Measurements from ENCODE around the gene UGT1A7. TPM values are rescaled to one million over a fixed set of nuclear protein-coding genes. Genes with fewer than 3 reads are reported as not detected.
"Not testable (repeated sequence)": the region's sequence is repeated elsewhere in the genome, so short reads cannot be mapped to it uniquely, and the experiment has no call there.

The UGT1A7 gene
- total RNA-seq, 1 donor from 2014 or later = 7.7 TPM

DNA sequence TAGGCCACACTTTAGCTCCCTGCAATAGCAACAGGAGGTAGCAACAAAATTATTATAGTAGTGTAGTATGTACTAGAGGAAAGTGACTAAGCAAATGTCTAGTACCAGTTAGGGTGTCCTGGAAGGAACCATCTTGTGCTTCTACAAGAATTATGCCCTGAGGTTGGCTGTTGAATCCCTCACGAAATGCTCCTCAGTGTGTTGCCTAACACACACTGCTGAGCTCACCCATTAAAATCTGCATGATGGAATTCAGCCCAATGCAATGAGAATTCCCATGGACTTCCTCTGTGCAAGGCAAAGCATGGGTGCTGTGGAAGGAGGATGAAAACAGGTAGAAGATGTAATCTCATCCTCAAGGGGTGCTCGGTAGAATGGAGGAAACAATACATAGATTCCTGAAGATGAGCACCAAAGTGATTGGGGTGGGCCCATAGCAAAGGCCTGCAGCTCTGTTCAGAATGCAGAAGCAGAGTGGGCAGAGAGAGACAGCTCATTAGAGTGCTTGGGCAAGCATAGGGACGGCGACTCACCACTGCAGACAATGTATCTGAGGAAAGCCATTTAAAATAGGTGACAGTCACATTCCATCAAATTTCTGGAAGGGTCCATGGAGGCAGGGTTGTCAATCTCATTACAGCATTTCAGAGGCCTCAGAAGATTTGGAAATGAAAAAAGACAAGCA lies 1.2 kb upstream of the UGT1A7 start:
- no peak for DNase-seq (ENCODE audit: low spot score)

GRCh38 chr2:233684640-233685039 lies 2.9 kb downstream of the UGT1A7 start:
- no peak for DNase-seq (ENCODE audit: low spot score)

- DNase-seq (ENCODE audit: low spot score) = no peak
Measured at GRCh38 chr2:233686928-233687327, 5.2 kb downstream of the UGT1A7 start.

DNA sequence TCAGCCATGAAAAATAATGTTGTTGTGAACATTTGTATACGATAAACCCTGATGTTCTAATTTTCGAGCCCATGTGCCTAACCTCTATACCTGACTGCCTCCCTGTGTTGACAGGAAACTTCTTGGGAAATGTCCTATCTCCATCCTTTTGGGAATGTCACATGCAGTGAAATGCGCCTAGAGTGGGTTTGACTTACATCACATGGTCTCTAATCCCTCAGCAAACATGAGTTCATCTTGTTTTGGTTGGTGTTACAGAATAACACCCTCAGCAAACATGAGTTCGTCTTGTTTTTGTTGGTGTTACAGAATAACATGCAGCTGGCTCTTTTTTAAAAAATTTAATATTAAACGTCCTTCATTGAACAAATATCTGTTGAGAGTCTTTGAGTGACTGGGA lies 6.6 kb downstream of the UGT1A7 start:
- DNase-seq (ENCODE audit: low spot score) = no peak

GRCh38 chr2:233689031-233689430 lies 7.3 kb downstream of the UGT1A7 start:
- DNase-seq (ENCODE audit: low spot score) = no peak

DNA sequence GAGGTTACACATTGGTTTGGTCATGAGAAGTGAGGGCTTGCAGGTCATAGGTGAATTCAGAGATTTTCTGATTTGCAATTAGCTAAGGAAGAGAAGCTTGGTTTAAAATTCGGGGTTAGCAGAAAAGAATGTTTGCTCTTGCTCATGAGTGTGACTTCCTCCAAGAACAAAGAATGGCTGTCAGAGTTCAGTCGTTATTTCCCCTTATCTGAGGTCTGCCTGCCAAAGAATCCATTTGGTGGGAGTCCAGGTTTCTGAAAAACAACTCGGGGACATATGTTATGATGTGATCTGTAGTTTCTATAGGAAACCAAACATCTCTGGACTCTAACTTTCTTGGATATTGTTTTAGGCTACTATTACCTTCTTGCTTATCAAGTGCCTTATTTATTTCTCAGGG lies 7.8 kb downstream of the UGT1A7 start:
- no peak for DNase-seq (ENCODE audit: low spot score)

DNA sequence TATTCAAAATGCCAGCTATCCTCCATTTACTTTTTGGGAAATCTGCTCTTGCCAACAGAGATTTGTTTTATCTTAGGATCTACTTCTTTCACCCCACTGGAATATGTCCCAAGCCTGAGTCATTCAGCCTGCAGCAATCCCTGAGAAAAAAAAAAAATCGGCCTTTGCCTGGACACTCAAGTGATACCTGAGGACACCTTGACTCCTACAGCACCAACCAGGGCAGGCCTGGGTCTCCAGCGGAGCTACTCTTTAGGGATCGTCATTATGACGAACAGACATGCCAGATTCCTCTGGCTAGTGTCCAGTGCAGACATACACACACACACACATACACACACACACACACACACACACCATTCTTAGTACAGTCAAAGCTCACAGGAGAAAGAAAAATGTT lies 8.7 kb downstream of the UGT1A7 start:
- DNase-seq (ENCODE audit: low spot score) = no peak

DNA sequence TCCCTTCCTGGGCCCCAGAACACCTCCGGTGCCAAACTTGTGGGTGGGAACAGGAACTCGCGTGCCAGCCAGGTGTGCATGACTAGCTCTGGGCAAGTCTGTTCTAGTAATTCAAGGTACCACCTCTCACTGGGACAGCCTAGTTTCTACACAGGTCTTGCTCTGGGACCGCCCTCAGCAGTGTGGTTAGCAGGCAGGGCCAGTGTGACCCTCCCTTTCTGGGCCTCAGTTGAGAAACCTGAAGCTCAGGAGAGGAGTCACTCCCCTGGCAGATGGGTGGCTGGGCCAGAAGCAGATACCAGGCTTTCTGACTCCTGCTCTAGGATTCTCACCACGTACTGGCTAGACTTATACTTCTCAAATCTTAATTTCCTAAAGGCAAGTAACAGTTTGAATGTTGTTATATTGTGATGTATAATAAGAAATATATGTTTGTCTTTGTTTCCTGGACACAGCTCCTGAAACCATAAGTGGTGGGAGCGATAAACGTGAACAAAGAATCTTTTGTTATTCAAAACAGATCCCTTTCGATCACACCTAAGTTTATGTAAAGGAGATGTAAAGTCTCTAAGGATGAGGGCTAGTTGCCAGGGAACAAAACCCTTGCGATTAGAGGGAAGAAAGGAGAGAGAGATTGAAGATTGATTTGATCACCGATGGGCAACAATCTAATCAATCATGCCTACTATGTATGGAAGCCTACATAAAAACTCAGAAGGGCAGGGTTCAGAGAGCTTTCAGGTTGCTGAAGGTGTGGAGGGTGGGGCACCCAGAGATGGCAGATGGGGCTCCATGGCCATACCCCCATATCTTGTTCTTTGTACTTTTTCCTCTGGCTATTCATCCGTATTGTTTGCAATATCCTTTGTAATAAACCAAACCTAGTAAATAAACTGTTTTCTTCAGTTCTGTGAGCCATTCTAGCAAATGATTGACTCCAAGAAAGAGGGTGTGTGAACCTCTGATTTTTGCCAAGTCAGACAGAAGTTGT lies 10.0 kb downstream of the UGT1A7 start:
- DNase-seq (ENCODE audit: low spot score) = peak; percentile 91

DNA sequence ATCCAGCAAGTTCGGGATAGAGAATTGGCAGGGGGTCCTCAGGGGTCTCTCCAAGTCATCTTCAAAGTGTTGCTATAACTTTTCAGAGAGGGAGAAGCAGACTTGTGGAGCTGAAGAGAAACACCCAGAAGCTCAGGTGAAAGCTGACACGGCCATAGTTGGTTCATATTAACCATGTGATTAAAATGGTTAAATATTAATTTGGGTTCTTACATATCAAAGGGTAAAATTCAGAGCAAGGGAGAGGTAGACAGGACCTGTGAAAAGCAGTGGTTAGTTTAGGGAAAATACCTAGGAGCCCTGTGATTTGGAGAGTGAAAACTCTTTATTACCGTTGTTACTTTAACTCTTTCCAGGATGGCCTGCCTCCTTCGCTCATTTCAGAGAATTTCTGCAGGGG lies 10.9 kb downstream of the UGT1A7 start, which contains the start of gene UGT1A6:
Gene UGT1A6 (plus strand): TSS at position 243 of the 400 bp plus-strand sequence. CDS start 115 bp downstream, at position 358.
- DNase-seq (ENCODE audit: low spot score) = no peak

- DNase-seq (ENCODE audit: low spot score) = no peak
Measured at GRCh38 chr2:233693963-233694362, 12.3 kb downstream of the UGT1A7 start.

GRCh38 chr2:233698740-233699139 lies 17.0 kb downstream of the UGT1A7 start:
- DNase-seq (ENCODE audit: low spot score) = no peak

DNA sequence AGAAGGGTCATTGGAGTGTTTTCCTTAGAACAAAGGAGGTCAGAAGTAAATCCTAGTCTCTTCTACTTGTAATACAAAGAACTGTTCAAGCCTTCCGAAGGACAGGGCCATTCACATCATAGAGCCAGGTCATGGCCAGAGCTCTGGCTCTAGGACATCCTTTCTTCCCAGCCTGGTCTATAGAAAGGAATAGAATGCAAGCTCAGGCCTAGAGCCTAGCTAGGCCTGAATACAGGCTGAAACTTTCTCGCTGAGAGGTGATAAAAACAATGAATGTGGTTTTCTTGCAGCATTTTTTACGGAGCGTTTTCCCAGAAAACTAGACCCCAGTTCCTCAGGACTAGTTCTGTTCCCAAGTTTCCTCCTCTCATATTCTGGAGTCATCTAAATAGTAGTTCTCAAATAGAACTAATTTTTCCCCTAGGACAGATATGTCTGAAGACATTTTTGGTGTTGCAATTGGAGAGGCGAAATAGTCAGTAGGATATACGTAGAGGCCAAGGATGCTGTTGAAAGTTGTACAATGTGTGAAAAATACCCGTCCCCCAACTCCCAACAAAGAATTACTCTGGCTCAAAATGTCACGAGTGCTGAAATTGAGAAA lies 17.8 kb downstream of the UGT1A7 start:
- DNase-seq (ENCODE audit: low spot score) = no peak

DNA sequence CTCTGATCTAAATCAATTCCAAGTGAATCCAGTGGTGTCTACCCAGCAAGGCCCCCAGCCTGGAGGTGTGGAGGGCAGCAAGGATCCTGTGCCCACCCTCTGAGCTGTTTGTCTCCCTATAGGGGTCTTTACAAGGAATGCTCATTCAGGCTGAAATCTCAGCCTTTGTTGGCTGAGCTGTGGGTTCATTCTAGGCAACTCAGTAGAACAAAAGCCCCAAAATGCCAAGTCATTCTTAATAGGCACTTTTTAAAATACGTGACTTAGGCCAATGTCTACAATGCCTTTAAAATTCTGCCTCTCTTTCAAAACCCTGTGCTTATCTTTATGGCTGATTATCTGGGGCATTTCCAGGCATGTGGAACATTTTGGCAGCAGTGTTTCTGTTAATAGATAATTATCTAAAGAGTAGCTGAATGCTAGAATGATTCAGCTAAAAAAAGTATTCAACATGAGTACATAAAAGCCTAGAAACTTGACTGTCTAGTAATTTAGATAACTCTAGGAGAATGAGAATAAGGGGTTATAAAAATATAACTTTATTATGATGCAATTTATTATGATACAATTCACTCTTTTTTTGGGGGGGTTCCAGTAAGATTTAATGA lies 18.4 kb downstream of the UGT1A7 start:
- peak; percentile 66 for DNase-seq (ENCODE audit: low spot score)

- not testable (repeated sequence) for DNase-seq (ENCODE audit: low spot score)
Measured at GRCh38 chr2:233700842-233701241, 19.1 kb downstream of the UGT1A7 start.

DNA sequence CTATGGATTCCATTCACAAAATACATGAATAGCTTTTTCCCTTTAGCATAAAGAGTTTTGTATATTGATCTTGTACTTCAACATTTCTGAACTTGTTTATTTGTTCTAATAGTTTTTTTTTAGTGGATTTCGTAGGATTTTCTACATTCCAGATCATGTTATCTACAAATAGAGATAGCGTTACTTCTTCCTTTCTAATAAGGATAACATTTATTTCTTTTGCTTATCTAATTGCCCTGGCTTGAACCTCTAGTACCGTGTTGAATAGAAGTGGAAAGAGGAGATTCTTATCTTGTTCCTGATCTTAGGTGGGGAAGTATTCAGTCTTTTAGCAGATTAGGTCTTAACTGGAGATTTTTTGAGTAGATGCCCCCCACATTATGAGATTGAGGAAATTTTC lies 20.5 kb downstream of the UGT1A7 start:
- DNase-seq (ENCODE audit: low spot score) = no peak

DNA sequence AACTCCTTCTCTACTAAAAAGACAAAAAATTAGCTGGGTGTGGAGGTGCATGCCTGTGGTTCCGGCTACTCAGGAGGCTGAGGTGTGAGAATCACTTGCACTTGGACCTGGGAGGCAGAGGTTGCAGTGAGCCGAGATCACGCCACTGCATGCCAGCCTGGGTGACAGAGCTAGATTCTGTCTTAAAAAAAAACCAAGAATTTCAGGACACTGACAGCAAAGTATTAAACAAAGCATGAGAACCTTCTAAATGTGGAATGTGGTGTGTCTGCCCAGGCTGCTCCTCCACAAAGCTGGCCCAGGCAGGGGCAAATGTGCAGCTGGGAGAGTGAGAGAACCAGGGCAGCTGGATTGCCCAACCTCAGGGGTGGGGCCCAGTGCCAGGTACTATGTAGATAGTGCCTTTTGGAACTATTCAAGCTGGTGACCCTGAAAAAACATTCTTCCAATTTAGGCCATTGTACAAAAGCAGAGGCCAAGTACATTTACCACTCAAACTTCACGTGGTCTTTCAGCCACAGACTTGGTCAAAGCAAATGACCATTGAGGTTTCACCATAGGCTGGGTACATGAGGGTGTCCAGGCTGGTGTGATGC lies 24.3 kb downstream of the UGT1A7 start:
- peak; percentile 65 for DNase-seq (ENCODE audit: low spot score)

- DNase-seq (ENCODE audit: low spot score) = no peak
Measured at GRCh38 chr2:233706720-233707119, 25.0 kb downstream of the UGT1A7 start.

DNA sequence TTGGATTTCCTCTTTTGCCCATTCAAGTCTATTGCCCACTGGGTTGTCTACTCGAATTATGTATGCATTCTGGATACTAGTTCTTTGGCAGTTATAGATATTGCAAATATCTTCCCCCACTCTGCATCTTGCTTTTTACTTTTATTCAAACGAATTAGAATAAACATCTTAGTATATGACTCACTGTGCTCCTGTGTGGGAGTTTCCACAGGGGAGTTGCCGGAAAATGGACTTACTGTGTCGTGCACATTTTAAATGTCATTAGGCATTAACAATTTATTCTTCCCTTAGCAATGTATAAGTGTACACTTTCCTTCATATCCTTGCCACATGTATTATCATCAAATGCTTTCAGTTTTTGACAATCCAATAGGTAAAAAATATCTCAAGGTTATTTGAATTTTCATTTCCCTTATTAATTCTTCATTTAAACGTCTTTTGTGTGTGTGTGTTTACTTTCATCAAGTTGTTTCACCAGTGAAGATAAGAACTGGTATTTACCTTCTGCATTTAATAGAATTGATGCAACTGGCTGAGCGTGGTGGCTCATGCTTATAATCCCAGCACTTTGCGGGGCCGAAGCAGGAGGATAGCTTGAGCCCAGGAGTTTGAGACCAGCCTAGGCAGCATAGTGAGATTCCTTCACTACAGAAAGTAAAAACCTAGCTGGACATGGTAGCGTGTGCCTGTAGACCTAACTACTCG lies 26.4 kb downstream of the UGT1A7 start:
- DNase-seq (ENCODE audit: low spot score) = no peak

- DNase-seq (ENCODE audit: low spot score) = no peak
Measured at GRCh38 chr2:233708942-233709341, 27.2 kb downstream of the UGT1A7 start.

- DNase-seq (ENCODE audit: low spot score) = peak; percentile 83
Measured at GRCh38 chr2:233711312-233712008, 29.8 kb downstream of the UGT1A7 start.
